ENCODE results near the gene TREML4.
"Not testable (repeated sequence)": the region's sequence is repeated elsewhere in the genome, so short reads cannot be mapped to it uniquely, and the experiment has no call there.

The TREML4 gene

DNA sequence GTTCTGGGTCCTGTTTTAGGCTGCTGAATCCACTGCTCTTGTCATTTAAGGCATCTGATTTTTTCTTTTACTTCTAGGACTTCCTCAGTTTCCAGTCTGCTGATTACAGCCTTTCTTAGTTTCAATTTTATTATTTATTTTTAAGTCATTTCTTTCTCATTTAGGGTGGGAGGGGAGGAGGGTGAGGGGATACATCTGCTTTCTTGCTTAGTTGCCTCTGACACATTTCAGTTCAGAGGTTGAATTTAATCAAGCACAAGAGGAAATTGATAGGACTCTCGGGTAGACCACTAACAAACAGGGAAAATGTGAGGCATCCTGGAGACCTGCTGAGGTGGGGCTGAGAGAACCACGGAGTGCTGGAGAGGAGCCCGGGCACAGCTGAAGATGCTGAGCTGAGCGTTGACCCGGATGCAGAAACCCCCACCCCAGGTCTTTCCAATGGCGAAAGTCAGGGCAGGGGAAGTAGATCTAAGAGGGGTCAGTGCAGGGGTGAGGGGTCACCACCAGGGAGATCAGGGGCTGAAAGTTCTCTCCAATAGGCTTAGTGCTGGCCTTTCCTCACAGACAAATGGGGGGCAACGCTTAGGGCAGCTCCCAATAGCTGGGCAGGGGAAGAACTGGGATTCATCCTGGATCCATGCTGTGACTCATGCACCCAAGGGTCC is 19.6 kb upstream of the TREML4 start:
- DNase-seq (ENCODE audit: low read depth), result no peak

DNA sequence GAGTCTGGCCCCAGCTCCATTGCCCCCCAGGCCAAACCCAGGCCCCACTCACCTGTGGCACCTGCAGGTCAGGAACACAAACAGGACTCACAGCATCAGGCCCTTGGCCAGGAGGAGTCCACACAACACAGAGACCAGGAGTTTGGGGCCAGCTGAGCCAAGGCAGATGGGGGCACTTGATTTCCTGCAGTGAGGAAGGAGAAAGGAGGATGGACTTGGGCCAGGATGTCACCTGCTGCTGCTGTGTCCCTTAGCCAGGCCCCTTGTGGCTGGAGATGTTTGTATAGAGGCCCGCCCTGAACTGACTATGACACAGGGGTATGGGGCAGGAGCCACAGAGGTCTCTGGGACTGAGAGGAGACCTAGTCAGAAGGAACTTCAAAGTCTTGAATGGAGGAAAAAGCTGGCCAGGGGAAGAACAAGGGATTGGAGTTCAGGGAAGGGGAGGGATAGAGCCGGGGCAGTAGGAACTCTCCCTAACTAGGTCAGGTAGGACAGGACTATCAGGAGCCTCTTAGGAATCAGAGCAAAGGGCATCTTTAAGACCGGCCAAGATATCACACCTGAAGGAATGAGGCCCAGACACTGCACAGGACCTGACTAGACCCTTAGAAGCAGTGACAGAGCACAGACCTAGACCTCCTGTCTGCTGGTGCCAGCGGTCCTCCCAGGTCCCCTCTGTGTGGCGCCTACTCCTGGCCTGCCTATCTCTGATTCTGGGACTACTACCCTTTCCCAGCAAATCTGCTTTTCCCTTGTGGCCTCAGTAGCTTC is 18.4 kb upstream of the TREML4 start:
- no peak for DNase-seq (ENCODE audit: low read depth)

DNA sequence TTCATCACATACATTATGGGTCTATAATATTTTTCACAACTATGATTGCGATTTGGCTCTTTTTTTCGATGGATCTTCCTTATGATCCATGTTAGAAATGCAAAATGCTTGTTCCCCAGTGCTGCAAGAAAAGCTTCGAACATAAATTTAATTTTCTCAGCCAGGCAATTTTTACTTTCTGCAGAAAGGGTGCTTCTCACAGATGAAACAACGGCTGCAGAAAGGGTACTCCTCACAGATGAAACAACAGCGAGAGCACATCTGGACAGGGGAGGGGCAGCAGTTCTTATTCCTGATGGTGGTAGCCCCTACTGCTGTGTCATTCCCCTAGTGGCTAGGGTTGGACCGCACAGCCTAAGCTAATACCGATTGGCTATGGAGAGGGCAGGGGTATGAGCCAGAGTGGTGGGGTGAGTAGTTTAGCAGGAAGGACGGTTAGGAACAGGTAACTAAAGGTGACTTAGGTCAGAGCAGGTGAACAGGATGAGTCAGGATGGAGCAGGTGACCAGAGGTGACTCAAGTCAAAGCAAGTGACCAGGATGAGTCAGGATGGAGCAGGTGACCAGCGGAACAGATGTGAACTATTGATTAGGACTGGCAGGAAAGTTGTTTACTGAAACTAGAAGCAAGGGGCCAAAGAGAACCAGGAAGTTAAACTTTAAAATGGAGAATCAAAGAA is 13.4 kb upstream of the TREML4 start:
- DNase-seq (ENCODE audit: low read depth), result no peak

DNA sequence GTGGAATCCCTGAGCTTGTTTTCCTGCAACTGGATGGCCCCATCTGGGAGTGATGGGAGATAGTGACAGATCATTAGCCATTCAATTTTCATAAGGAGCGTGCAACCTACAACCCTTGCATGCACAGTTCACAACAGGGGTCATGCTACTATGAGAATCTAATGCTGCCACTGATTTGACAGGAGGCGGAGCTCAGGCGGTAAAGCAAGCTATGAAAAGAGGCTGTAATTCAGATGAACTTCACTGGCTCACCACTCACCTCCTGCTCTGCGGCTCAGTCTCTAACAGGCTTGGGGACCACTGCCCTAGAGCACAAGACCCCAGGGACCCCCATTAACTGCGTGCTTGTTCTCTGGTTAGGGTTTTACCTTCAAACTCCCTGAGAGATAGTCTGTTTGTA is 12.4 kb upstream of the TREML4 start:
- DNase-seq (ENCODE audit: low read depth), result no peak

DNA sequence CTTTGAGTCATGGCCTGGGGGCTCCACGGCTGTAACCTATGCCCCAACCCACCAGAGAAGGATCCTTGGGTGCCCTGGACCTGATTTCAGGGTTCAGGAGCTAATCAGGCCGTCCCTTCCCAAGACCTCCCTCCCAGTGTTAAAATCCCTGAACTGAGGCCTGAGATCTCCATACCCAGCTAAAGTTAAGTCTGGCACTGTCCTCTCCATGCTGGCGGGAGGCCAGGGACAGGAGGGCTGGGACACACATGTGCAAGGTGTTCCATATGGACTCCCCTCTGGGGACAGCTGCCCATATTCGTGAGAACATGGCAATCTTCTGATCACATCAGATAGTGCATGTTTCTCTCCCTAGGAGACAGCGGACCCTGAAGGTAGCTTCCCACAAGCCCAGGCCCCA is 11.5 kb upstream of the TREML4 start:
- DNase-seq (ENCODE audit: low read depth), result no peak

DNA sequence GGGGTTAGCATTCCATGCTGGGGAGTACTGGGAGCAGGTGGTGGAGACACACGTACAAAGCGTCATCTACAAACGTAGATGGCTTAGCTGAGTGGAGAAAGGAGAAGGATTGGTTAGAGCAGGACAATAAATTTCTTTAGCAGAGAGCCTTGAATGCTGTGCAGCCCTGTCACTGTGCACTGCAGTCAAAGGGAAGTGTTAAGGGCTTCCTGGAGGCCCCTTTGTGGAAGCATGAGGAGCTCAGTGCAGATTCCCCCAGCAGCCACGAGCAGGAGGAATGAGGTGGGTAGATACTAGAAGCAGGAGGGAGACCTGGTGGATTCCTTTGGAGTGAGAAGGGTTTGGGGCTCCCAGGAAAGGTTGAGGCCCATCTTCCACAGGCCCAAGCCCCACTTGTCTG is 6.1 kb upstream of the TREML4 start:
- DNase-seq (ENCODE audit: low read depth), result no peak

DNA sequence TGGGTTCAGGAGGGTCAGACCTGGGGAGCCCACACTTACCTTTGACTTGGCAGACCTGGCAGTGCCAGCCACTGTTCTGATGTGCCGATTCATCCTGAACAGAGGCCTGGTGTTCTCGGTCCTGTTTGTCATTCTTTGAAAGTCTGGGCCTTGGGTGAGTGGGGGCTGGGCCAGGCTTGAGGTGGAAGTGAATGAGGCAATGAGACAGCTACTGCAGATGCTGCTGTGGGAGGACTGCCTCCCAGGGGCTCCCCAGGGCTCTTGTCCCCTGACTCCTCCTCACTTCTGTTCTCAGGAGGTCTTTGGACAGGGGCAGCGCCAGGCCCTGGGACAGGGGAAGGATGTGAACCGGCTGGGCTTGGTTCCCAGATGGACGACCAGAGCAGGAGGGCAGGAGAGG is 5.6 kb upstream of the TREML4 start:
- no peak for DNase-seq (ENCODE audit: low read depth)

DNA sequence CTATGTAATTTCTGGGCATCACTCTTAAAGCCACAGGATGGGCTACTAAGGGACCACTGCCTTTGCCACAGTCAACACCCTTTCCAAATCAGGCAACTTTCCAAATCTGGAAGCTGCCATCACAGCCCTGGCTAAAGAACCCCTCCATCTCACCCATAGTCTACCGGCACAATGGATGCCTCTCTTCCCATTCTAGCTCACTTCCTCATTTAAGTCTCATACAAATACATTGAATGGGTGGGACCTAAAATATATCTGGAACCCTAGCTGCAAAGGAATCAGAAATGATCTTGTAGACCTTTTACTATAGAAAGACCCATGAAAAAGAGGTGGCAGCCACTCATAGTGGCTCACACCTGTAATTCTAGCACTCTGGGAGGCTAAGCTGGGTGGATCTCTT is 3.3 kb upstream of the TREML4 start:
- no peak for DNase-seq (ENCODE audit: low read depth)

DNA sequence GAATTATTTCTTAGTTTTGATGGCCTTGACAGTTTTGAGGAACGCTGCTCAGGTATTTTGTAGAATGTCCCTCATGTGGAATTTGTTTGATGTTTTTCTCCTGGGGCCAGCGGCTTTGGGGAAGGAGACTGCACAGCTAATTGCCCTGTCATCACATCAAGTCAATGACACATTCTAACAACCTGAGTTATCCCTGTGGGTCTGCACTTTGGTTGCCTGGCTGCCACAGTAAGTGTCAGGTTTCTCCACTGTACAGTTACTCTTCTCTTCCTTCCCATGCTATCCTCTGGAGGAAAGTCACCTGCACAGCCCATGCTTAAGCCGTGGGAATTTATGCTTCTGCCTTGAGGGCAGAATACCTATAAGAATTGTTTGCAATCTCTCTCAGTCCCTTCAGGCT is 1.4 kb upstream of the TREML4 start:
- DNase-seq (ENCODE audit: low read depth), result no peak

DNA sequence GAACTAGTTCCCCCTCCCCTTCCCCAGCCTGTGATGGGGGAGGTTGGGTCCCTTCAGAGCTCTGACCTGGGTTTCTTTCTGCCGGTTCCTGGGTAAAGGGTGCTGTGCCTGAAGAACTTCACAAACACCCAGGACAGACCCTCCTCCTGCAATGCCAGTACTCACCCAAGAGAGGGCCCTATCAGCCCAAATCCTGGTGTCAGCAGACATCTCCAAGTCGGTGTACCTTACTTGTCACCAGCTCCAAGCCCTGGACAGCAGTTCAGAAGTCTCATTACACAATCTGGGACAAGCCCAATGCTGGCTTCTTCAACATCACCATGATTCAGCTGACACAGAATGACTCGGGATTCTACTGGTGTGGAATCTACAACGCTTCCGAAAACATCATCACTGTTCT is 467 bp downstream of the TREML4 start:
- DNase-seq (ENCODE audit: low read depth), result no peak

DNA sequence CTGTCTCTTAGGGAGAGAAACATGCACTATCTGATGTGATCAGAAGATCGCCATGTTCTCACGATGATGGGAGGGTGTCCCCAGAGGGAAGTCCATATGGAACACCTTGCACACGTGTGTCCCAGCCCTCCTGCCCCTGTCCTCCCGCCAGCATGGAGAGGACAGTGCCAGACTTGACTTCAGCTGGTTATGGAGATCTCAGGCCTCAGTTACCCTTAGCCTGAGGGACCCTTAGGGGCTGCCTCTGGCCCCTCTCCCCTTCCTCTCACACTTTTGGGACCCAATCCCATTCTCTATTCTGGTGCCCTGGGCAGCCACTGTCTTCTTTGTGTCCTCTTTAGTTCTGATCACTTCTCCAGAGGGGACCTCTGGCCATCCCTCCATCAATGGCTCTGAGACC is 1.6 kb downstream of the TREML4 start:
- no peak for DNase-seq (ENCODE audit: low read depth)

DNA sequence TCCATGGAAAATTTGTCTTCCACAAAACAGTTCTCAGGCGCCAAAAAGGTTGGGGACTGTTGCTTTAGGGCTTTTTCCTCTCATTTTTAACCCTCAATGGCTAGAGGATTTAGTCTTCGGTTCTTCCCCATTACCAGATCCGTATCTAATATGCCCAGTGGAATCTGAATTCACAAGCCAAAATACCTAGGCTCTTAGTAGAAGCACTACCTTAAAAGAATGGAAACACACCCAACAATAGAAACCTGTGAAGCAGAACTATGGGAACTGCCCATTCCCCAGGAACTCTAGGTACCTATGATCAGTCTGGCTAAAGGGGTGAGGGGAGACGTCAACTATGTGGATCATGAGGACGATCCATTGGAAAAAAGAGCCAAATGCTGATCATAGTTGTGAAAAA is 3.1 kb downstream of the TREML4 start:
- no peak for DNase-seq (ENCODE audit: low read depth)

DNA sequence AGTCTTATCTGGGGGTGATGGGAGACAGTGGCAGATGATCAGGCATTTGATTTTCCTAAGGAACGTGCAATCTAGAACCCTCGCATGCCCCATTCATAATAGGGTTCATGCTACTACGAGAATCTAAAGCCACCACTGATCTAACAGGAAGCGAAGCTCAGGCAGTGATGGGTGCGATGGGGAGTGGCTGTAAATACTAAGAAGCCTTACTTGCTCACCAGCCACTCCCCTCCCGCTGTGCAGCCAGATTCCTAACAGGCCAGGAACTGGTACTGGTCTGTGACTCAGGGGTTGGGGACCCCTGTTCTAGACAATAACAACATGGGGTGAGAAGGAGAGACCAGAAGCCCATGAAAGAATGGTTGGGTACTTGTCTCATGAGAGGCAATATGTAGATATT is 4.5 kb downstream of the TREML4 start:
- no peak for DNase-seq (ENCODE audit: low read depth)

DNA sequence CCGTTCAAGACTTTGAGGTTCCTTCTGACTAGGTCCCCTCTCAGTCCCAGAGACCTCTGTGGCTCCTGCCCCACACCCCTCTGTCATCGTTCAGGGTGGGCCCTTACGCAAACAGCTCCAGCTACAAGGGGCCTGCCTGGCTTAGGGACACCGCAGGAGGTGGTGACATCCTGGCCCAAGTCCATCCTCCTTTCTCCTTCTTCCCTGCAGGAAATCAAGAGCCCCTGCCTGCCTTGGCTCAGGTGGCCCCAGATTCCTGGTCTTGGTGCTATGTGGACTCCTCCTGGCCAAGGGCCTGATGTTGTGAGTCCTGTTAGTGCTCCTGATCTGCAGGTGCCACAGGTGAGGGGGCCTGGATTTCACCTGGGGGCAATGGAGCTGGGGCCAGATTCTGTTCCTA is 8.1 kb downstream of the TREML4 start:
- DNase-seq (ENCODE audit: low read depth), result no peak

DNA sequence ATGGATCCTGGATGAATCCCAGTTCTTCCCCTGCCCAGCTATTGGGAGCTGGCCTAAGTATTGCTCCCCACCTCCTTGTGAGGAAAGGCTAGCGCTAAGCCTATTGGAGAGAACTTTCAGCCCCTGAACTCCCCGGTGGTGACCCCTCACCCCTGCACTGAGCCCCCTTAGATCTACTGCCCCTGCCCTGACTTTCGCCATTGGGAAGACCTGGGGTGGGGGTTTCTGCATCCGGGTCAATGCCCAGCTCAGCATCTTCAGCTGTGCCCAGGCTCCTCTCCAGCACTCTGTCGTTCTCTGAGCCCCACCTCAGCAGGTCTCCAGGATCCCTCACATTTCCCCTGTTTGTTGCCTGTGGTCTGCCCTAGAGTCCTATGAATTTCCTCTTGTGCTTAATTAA is 9.0 kb downstream of the TREML4 start:
- no peak for DNase-seq (ENCODE audit: low read depth)

DNA sequence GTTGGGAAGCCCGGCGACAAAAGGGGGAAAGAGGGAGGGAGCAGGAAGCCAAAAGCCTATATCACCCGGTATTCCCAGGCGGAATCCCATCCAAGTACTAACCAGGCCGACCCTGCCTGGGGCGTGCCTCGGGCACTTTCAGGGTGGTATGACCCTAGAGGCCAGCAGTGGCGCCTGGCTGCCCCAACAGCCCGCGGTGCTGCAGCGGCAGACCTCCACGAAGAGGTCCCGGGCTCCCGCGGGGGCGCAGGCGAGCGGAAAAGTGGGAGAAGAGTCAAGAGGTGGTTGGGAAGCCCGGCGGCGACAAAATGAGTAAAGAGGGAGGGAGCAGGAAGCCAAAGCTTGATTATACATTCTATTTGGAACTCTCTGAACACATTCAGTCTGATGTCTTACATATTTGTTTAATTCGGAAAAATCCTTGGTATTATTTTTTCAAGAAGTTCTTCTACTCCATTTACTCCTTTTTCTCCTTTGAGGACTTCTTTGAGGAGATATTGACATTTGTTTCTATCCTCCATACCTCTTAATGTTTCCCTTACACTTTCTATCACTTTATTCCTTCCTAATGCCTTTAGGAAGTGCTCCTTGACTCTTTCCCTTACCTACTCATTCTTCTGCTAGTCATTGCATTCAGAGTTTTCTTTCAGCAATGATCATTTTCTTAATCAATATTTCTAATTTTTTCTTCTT is 11.5 kb downstream of the TREML4 start:
- DNase-seq (ENCODE audit: low read depth), result no peak

DNA sequence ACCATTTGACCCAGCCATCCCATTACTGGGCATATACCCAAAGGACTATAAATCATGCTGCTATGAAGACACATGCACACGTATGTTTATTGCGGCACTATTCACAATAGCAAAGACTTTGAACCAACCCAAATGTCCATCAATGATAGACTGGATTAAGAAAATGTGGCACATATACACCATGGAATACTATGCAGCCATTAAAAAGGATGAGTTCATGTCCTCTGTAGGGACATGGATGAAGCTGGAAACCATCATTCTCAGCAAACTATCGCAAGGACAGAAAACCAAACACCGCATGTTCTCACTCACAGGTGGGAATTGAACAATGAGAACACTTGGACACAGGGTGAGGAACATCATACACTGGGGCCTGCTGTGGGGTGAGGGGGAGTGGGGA is 18.4 kb downstream of the TREML4 start:
- not testable (repeated sequence) for DNase-seq (ENCODE audit: low read depth)

DNA sequence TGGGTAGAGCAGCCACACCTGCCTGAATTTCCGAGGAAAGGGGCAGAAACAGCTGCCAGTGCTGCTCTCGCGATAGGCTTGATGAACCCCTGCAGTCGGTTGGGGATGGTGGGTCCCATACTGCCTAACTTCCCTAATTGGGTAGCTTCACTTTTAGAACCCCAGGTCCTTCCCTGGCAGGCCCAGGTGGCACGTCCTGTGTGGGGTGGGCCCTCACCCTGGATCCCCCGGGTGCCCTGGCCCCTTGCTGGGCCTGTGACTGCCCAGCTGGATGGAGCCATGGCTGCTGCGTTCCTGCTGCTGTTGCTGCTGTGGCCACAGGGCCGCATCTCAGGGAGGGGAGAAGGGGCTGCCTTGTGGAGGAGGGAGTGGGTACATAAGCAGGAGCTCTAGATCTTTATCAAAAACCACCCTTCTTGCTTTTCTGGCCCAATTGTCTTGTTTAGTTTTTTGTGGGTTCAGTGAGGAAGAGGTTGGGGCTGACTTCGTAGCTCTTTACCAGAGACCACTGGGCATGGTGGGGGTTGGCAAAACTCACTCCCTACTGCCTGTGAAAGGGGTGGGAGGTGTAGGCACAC is 19.2 kb downstream of the TREML4 start:
- no peak for DNase-seq (ENCODE audit: low read depth)

DNA sequence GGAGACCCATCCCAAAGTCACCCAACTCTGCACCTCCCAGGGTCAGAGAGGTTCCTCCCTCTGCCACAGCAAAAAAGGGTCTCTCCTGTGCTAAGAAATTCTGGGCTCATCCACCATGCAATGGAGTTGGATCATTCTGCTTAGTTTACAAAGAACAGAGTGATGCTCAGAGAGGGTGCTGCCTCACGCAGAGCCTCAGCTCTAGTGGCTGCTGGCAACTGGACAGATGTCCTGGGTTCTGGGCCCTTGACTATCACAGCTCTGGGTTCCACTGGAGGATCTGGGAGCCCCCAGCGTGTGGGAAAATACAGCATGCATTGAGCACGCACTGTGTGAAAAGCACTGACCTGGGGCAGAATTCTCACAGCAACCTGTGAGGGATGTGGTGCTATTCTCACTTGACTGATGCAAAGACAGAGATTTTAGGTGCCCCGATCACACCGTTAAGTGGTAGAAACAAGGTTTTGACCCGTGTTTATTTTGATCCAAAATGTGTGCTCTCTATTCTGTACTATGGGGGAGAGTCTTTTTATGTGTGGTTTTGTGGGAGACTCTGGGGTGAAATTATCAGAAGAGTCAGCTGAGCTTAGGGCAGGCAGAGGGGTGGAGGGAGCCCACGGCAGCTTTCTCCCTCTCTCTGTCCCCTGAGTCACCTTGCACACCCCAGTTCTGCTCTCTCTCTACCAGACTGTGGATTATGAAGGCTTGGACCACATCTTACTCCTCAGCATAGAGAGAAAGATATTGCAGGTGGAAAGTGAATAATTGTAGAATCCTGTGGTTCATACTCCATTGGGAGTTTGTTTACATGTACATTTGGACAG is 19.9 kb downstream of the TREML4 start:
- DNase-seq (ENCODE audit: low read depth), result no peak

DNA sequence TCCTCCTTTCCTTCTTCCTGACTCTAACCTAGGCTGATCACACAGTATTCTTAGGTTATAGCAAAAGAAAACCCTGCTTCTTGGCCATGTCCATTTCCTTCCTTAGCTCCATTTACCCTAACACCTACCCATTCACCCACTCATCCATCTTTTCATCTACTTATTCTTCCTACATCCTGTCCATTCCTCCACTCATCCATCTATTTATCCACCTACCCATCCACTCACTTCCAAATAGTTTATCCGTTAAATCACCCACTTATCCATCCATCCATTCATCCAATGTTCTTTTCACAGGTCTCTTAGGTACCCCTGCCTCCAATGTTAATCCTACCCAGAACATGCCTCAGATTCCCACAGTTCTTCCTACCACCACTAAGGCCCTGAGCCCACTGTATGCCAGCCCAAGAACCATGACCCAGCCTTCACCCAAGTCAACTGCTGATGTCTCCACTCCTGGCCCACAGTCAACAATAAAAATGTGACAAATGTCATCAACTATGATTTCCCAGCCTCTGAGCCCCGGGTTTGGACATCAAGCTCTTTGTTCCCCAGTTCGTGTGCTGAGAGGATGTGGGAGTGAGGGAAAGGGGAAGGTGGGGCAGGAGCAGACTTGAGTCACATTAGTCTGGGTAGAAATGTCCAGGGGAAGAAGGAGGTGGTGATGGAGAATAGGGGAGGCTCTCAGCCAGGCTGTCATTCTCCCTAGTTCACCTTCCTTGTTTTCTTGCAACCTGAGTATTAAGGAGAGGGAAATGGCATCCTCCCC is 24.4 kb downstream of the TREML4 start:
- no peak for DNase-seq (ENCODE audit: low read depth)

DNA sequence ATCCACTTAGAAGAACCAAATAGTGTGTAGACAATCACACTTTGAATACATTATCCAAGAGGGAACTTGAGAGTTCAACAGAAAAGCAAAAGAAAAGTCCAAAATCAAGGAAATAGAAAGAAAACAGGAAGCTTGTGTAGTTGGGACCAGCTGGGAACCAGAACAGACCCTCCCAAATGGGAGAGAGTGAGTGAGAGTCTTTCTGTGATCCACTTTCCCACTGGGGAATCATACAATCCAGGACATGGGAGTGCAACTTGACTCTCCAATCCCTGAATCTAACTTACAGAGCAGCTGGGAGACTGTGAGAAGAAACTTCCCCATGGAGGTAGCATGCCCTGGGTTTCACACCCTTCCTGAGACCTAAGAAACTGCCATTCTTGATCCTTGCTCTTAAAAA is 27.0 kb downstream of the TREML4 start:
- DNase-seq (ENCODE audit: low read depth), result no peak
